ENCODE results near the gene SMIM11.

DNA sequence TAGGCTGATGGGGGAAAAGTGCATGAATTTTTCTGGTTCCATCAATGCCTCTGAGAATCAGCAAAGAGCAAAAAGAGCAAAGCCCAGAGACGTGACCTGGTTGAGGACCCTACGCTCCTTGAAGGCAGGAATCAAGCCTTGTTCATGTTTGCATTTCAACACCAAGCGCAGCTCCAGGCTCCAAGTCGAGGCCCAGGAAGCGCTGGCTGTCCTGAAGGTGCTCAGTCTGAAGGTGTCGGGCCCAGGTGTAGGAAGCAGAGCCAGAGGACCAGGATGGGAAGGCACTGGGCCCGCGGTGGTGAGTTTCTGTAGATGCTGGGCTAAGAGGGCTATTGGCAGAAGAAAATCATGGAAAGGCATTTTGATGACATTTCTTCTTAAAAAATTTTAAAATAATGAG is 37.1 kb upstream of the SMIM11 start:
- no peak for TF ChIP-seq POLR2AphosphoS5 (IDR thresholded peaks at IDR 0.05; ENCODE audit: low read length)
- TF ChIP-seq, protein P1, sequence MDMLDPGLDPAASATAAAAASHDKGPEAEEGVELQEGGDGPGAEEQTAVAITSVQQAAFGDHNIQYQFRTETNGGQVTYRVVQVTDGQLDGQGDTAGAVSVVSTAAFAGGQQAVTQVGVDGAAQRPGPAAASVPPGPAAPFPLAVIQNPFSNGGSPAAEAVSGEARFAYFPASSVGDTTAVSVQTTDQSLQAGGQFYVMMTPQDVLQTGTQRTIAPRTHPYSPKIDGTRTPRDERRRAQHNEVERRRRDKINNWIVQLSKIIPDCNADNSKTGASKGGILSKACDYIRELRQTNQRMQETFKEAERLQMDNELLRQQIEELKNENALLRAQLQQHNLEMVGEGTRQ (IDR thresholded peaks at IDR 0.05; ENCODE audit: borderline replicate concordance, low read depth, low read length): no peak
- no peak for TF ChIP-seq SIN3A (IDR thresholded peaks at IDR 0.05; ENCODE audit: low read depth, low read length)
- no peak for TF ChIP-seq NR2C2 (IDR thresholded peaks at IDR 0.05; ENCODE audit: borderline replicate concordance, control insufficient read depth, insufficient read length, low read depth)
- TF ChIP-seq, protein P2, sequence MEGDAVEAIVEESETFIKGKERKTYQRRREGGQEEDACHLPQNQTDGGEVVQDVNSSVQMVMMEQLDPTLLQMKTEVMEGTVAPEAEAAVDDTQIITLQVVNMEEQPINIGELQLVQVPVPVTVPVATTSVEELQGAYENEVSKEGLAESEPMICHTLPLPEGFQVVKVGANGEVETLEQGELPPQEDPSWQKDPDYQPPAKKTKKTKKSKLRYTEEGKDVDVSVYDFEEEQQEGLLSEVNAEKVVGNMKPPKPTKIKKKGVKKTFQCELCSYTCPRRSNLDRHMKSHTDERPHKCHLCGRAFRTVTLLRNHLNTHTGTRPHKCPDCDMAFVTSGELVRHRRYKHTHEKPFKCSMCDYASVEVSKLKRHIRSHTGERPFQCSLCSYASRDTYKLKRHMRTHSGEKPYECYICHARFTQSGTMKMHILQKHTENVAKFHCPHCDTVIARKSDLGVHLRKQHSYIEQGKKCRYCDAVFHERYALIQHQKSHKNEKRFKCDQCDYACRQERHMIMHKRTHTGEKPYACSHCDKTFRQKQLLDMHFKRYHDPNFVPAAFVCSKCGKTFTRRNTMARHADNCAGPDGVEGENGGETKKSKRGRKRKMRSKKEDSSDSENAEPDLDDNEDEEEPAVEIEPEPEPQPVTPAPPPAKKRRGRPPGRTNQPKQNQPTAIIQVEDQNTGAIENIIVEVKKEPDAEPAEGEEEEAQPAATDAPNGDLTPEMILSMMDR (IDR thresholded peaks at IDR 0.05 in 2 of 3, conservative IDR thresholded peaks at IDR 0.05 in 1 of 3; ENCODE audit: control insufficient read depth in 2 of 3, extremely low read depth in 1 of 3, insufficient read depth in 1 of 3, low read depth in 3 of 3, low read length in 3 of 3): no peak
- TF ChIP-seq KDM1A (IDR thresholded peaks at IDR 0.05; ENCODE audit: borderline replicate concordance): no peak
- no peak for TF ChIP-seq TAF1 (IDR thresholded peaks at IDR 0.05; ENCODE audit: borderline replicate concordance, low read depth, low read length)
- TF ChIP-seq FOXK2 (IDR thresholded peaks at IDR 0.05): no peak
- TF ChIP-seq, protein P3, sequence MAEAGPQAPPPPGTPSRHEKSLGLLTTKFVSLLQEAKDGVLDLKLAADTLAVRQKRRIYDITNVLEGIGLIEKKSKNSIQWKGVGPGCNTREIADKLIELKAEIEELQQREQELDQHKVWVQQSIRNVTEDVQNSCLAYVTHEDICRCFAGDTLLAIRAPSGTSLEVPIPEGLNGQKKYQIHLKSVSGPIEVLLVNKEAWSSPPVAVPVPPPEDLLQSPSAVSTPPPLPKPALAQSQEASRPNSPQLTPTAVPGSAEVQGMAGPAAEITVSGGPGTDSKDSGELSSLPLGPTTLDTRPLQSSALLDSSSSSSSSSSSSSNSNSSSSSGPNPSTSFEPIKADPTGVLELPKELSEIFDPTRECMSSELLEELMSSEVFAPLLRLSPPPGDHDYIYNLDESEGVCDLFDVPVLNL (IDR thresholded peaks at IDR 0.05; ENCODE audit: low read depth, low read length): no peak
